Activated T-helper 17 cell treated with anti-CD3 and anti-CD28 coated beads, Interleukin-2, amount 50 U/mL, for 72 hours (primary cell): ENCODE data around the gene KLF14. TPM values are rescaled to one million over a fixed set of nuclear protein-coding genes. Genes with fewer than 3 reads are reported as not detected.
"Not testable (repeated sequence)": the region's sequence is repeated elsewhere in the genome, so short reads cannot be mapped to it uniquely, and the experiment has no call there.

Experiments
- ATAC-seq: fragments of 150-1000 bp; cut with Tn5 transposase; replicated peaks from 2 replicates; pipeline ENCODE4 v1.10.0; 2021; ENCODE audit warnings: mild to moderate bottlenecking, moderate library complexity
- H3K27ac Mint-ChIP-seq: one replicate; pipeline ENCODE4 v1.8.0; 2022; ENCODE audit warnings: mixed read lengths
- H3K27me3 Mint-ChIP-seq: one replicate; pipeline ENCODE4 v1.8.0; 2022; ENCODE audit warnings: mixed read lengths
- H3K36me3 Mint-ChIP-seq: one replicate; pipeline ENCODE4 v1.8.0; 2022; ENCODE audit warnings: low read depth, mild to moderate bottlenecking, mixed read lengths
- H3K4me1 Mint-ChIP-seq: one replicate; pipeline ENCODE4 v1.8.0; 2022; ENCODE audit warnings: mixed read lengths
- H3K4me3 Mint-ChIP-seq: one replicate; pipeline ENCODE4 v1.8.0; 2022; ENCODE audit warnings: mild to moderate bottlenecking, mixed read lengths
- H3K9me3 Mint-ChIP-seq: one replicate; pipeline ENCODE4 v1.8.0; 2022; ENCODE audit warnings: mixed read lengths
- total RNA-seq, 2 donors: library from RNA; stranded (reverse); gene quantifications; one replicate each; pipeline ENCODE4 v1.2.3, GENCODE V29; 2022

KLF14 gene
- total RNA-seq: not detected

DNA sequence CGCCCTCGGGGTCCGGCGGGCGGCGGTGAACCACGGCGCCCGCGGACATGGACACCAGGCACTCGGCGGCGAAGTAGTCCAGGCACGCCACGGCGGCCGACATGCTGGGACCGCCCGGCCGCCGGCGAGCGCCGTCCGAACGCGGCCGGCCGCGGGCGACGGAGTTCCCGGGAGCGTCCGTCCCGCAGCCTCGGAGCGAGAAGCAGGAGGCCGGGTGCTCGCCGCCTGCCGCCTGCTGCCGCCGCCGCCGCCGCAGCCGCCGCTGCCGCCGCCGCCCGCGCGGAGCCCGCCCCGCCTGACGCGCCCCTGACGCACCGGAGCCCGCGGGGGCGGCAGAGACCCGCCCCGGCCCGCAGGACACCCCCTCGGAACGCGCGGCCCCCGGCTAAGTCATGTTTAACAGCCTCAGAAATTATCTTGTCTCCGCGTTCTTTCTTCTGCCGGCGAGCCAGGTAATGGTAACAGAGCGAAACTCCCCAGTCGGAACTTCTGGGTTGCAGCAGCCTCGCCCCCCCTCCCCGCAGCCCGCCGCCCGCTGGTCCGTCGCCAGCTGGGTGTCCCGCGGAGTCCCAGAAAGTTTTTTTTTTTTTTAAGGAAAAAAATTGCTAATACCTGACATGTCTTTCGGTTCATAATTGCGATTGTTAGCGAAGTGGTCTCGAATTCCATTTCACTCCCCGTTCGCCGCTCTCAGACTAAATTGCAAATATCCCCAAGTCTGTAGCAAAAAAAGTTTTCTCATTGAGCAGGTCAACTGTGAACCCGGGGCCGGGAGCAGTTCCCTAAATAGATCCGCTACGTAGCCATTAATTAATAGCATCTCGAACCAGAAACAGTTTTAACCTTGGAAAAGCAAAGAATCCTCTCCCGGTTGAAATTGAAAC is at the start of gene KLF14:
Gene KLF14, minus strand, starts transcription at position 277 of the 884 bp plus-strand sequence. Its CDS starts 174 bp downstream, at position 103.
- ATAC-seq: peak; percentile 45
- H3K27me3 Mint-ChIP-seq: peaks cover 62% of the 10 kb centered on the region
- H3K27ac Mint-ChIP-seq: no peak within 1 kb of the TSS
- no peaks in the 10 kb centered on the region for H3K9me3 Mint-ChIP-seq
- no peaks in the 10 kb centered on the region for H3K4me1 Mint-ChIP-seq
- H3K4me3 Mint-ChIP-seq: peak within 1 kb of the TSS; percentile 80
- H3K36me3 Mint-ChIP-seq: peaks cover 5% of the 10 kb centered on the region

DNA sequence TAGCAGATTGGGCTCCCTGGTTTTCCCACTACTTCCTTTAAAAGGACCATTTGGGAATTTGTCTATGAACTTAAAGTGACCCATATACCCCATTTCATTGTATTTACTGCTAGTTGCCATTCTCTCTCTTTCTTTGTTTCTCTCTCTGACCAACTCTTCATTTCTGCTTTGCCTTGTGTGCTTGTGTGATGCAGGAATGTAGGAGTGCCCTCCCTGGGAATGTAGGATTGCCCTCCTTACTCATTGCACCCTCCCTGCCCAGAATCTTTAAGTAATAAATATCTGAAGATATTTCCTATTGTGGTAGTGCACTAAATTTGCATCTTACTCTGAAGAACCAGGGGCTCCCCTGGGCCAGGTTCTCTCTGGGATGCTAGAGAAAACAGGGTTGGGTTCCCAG is 47.3 kb upstream of the KLF14 start:
- H3K9me3 Mint-ChIP-seq: no peaks in the 10 kb centered on the region
- no peaks in the 10 kb centered on the region for H3K4me1 Mint-ChIP-seq

DNA sequence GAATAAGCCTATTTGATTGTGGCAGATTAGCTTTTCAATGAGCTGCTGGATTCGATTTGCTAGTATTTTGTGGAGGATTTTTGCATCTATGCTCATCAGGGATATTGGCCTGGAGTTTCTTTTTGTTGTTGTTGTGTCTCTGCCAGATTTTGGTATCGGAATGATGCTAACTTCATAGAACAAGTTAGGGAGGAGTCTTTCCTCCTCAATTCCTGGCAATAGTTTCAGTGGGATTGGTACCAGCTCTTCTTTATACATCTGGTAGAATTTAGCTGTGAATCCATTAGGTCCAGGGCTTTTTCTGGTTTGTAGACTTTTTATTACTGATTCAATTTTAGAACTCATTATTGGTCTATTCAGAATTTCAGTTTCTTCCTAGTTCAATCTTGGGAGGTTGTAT is 43.4 kb upstream of the KLF14 start:
- H3K9me3 Mint-ChIP-seq: peaks cover 3% of the 10 kb centered on the region
- ATAC-seq: no peak
- no peak overlapping the region for H3K4me3 Mint-ChIP-seq
- no peaks in the 10 kb centered on the region for H3K4me1 Mint-ChIP-seq
- H3K36me3 Mint-ChIP-seq: no peaks in the 10 kb centered on the region
- H3K27ac Mint-ChIP-seq: no peak overlapping the region
- peaks cover 43% of the 10 kb centered on the region for H3K27me3 Mint-ChIP-seq

More for the DNA sequence above, 47.3 kb upstream of the KLF14 start:
- Mint-ChIP-seq H3K36me3 (no peaks in the 10 kb centered on the region), H3K4me3 (no peak overlapping the region), H3K27ac (no peak overlapping the region), H3K27me3 (peaks cover 51% of the 10 kb centered on the region)
- no peak for ATAC-seq

DNA sequence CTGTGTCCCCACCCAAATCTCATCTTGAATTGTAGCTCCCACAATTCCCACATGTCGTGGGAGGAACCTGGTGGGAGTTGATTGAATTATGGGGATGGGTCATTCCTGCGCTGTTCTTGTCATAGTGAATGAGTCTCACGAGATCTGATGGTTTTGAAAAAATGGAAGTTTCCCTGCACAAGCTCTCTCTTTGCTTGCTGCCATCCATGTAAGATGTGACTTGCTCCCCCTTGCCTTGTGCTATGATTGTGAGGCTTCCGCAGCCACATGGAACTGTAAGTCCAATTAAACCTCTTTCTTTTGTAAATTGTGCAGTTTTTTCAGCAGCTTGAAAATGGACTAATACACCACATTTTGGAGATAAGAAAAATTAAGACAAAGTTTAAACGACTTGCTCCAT is 38.4 kb upstream of the KLF14 start:
- not testable (repeated sequence) for H3K4me1 Mint-ChIP-seq, H3K4me3 Mint-ChIP-seq, ATAC-seq, H3K27ac Mint-ChIP-seq, H3K36me3 Mint-ChIP-seq
- Mint-ChIP-seq H3K27me3 (peaks cover 30% of the 10 kb centered on the region), H3K9me3 (peaks cover 23% of the 10 kb centered on the region)

DNA sequence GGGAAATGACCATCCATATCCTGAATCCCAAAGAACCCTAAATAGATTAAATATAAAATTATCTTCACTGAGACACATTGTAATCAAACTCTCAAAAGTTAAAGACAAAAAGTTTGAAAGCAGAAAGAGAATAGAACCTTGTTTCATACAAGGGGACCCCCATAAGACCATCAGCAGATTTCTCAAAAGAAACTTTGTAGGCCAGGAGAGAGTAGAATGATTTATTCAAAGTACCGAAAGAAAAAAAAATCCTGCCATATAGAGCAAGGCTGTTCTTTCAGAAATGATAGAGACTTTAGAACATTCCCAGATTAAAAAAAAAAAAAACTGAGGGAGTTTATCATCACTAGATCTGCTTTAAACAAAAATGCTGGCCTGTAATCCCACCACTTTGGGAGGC is 34.8 kb upstream of the KLF14 start:
- Mint-ChIP-seq H3K4me3 (no peak overlapping the region), H3K4me1 (no peaks in the 10 kb centered on the region), H3K27ac (no peak overlapping the region), H3K27me3 (peaks cover 38% of the 10 kb centered on the region), H3K9me3 (peaks cover 30% of the 10 kb centered on the region), H3K36me3 (no peaks in the 10 kb centered on the region)
- no peak for ATAC-seq

DNA sequence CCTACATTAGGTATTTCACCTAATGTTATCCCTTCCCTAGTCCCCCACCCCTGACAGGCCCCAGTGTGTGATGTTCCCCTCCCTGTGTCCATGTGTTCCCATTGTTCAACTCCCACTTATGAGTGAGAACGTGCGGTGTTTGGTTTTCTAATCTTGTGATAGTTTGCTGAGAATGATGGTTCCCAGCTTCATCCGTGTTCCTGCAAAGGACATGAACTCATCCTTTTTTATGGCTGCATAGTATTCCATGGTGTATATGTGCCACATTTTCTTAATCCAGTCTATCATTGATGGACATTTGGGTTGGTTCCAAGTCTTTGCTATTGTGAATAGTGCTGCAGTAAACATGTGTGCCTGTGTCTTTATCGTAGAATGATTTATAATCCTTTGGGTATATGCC is 30.6 kb upstream of the KLF14 start:
- H3K4me1 Mint-ChIP-seq, ATAC-seq, H3K27ac Mint-ChIP-seq, H3K36me3 Mint-ChIP-seq, H3K4me3 Mint-ChIP-seq: not testable (repeated sequence)
- peaks cover 13% of the 10 kb centered on the region for H3K9me3 Mint-ChIP-seq
- peaks cover 27% of the 10 kb centered on the region for H3K27me3 Mint-ChIP-seq

DNA sequence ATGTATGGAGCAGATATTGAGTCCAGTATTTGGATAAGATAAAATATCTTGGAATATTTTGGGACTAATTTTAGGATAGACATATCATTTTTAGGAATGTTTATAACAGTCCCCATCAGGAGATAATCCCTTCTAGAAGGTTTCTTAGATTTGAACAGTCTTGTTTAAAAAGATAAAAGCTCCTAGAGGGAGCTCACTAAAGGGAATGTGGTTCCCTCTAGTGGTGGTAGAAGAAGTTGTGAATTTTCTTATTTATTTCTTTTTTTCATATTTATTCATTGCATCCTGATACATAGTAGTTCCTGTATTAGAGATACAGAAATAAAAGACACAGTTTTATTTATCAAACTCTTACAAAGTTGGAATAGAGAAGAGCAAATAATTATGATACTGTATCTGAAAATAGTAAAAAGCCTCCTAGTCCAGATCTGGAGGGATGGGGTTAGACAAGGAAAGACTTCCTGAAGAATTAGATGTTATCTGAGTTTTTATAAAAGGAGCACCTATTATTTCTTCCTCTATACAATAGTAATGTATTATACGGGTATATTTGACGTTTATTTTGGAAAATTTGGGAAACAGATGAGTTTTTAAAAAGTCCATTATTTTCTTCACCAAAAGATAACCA is 24.5 kb upstream of the KLF14 start:
- Mint-ChIP-seq H3K4me1 (no peaks in the 10 kb centered on the region), H3K36me3 (no peaks in the 10 kb centered on the region), H3K27me3 (peaks cover 7% of the 10 kb centered on the region), H3K4me3 (no peak overlapping the region), H3K27ac (no peak overlapping the region), H3K9me3 (no peaks in the 10 kb centered on the region)
- no peak for ATAC-seq

DNA sequence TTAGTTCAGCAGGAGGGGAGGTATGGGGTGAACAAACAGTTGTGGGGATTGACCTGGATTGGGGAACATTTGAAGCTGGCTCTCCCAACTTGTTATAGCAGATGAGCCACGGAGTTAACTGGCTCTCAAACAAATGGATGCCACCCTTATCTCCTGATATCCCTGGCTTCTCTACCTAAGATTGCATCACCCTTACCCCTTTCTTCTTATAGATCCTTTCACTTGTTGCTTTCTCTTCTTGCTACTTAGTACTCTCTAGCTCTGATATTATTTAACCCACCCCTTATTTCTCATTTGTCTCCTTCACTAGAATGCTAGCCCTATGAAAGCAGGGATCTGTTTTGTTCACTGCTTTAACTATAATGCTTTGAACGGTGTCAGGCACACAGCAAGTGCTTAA is 22.3 kb upstream of the KLF14 start:
- peaks cover 15% of the 10 kb centered on the region for H3K27me3 Mint-ChIP-seq
- no peak overlapping the region for H3K27ac Mint-ChIP-seq
- no peaks in the 10 kb centered on the region for H3K9me3 Mint-ChIP-seq
- no peak overlapping the region for H3K4me3 Mint-ChIP-seq
- no peaks in the 10 kb centered on the region for H3K4me1 Mint-ChIP-seq
- no peaks in the 10 kb centered on the region for H3K36me3 Mint-ChIP-seq
- no peak for ATAC-seq

DNA sequence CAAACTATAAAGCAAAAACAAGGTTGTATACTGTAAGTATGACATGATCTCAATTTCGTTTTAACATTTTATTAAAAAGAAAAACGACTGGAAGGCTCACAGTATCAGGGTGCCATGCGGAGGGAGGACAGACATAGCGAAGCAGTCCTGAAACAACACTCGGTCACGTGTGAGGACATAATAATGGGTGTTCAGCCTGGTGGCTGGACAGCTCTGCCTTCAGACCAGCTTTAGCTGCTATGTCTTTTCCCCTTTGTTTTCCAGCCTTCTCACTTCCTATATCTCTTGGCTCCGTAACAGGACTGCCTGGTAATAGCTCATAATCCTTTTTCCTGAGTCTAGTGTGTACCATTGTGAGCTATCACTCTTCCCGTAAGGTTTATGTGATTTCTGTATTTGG is 18.4 kb upstream of the KLF14 start:
- Mint-ChIP-seq H3K9me3 (no peaks in the 10 kb centered on the region), H3K27ac (no peak overlapping the region), H3K4me1 (no peaks in the 10 kb centered on the region), H3K4me3 (no peak overlapping the region), H3K36me3 (no peaks in the 10 kb centered on the region), H3K27me3 (peaks cover 20% of the 10 kb centered on the region)
- ATAC-seq: no peak

DNA sequence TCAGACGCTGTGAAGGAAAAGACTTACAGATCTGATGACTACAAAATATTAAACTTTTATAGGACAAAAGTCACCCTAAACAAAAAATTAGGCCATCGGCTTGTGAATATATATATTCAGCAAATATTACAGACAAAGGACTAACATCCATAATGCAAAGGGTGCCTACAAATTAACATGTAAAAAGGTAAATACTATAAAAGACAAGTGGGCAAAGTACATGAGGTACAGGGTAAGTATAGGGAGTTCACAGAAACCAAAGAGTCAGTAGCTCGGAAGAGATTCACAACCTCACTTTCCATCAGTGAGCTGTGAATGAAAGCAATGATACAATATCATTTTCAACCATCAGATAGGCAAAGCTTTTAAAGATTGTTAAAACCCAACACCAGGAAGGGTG is 16.7 kb upstream of the KLF14 start:
- ATAC-seq: no peak
- H3K36me3 Mint-ChIP-seq: no peaks in the 10 kb centered on the region
- no peak overlapping the region for H3K27ac Mint-ChIP-seq
- no peaks in the 10 kb centered on the region for H3K9me3 Mint-ChIP-seq
- no peaks in the 10 kb centered on the region for H3K4me1 Mint-ChIP-seq
- no peak overlapping the region for H3K4me3 Mint-ChIP-seq
- peaks cover 21% of the 10 kb centered on the region for H3K27me3 Mint-ChIP-seq

DNA sequence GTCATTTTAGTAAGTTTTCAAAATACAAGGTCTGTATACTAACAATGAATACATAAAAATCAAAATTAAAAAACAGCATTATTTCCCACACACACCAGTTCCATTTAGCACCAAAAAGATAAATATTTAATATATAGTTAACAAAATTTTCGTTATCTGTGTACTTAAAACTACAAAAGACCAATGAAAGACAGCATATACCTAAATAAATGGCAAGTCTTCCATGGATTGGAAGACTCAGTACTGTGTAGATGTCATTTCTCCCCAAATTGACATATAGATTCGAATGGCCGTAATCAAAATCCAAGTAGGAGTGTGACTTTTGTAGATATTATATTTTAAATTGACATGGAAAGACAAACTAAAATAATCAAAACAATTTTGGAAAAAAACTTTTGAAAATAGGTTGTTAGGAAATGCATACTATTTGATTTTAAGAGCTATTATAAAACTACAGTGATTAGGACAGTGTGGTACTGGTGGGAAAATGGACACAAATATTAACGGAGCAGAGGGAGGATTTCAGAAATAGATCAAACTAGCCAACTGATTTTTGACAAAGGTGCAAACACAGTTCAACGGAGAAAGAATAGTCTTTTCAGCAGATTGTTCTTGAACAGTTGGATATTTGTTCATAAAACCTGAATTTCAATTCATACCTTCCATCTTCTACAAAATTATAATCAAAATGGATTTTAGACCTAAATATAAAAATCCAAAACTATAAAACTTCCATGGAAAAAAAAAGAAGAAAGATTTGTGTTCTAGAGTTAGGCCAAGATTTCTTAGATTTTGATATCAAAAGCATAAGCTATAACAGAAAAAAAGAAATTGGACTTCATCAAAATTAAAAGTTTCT is 14.8 kb upstream of the KLF14 start:
- Mint-ChIP-seq H3K4me3 (no peak overlapping the region), H3K27ac (no peak overlapping the region), H3K36me3 (no peaks in the 10 kb centered on the region), H3K27me3 (peaks cover 26% of the 10 kb centered on the region), H3K9me3 (no peaks in the 10 kb centered on the region), H3K4me1 (no peaks in the 10 kb centered on the region)
- ATAC-seq: no peak

DNA sequence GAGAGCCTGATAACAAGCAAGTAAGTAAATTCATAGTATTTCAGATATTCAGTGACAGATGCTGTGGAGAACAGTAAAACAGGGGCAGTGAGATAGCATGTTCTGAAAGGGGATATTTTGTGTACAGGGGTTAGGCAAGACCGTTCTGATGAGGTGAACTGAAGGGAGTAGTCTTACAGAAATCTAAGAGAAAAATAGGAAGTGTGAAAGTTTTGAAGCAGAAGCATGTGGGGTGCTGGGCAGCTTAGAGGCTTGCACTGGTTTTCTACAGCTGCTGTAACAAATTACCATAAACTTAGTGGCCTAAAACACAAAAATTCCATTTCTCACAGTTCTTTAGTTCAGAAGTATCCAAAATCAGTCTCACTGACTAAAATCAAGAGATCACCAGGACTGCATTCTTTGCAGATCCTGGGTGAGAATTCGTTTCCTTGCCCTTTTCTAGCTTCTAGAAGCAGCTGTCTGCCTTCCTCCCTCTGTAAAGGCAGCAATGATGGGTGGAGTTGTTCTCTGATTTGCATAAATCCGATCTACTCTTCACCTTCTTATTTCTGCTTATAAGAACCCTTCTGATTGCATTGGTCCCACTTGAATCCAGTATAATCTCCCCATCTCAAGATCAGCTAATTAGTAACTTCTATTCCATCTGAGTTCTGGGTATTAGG is 7.5 kb upstream of the KLF14 start:
- H3K4me3 Mint-ChIP-seq: no peak overlapping the region
- ATAC-seq: no peak
- H3K27ac Mint-ChIP-seq: no peak overlapping the region
- no peaks in the 10 kb centered on the region for H3K9me3 Mint-ChIP-seq
- no peaks in the 10 kb centered on the region for H3K36me3 Mint-ChIP-seq
- H3K27me3 Mint-ChIP-seq: peaks cover 20% of the 10 kb centered on the region
- no peaks in the 10 kb centered on the region for H3K4me1 Mint-ChIP-seq

DNA sequence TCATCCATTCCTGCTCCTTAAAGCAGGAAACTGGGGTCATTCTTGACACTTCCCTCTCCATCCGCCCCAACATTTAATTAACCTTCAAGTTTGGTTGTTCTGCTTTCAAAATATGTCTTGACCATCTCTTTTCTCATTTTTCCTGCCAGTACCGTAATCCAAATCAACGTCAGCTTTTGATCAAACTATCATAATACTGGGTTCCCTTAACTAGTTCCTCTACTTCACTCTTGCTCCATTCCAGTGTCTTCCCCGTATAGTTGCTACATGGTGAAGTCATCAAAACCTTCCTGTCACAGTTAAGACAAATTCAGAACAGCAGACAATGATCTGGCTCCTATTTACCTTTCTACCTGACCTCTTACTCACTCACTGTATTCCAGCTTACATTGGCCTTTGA is 6.6 kb upstream of the KLF14 start:
- Mint-ChIP-seq H3K27me3 (peaks cover 27% of the 10 kb centered on the region), H3K36me3 (no peaks in the 10 kb centered on the region), H3K4me1 (no peaks in the 10 kb centered on the region), H3K27ac (no peak overlapping the region), H3K9me3 (no peaks in the 10 kb centered on the region), H3K4me3 (no peak overlapping the region)
- ATAC-seq: no peak

DNA sequence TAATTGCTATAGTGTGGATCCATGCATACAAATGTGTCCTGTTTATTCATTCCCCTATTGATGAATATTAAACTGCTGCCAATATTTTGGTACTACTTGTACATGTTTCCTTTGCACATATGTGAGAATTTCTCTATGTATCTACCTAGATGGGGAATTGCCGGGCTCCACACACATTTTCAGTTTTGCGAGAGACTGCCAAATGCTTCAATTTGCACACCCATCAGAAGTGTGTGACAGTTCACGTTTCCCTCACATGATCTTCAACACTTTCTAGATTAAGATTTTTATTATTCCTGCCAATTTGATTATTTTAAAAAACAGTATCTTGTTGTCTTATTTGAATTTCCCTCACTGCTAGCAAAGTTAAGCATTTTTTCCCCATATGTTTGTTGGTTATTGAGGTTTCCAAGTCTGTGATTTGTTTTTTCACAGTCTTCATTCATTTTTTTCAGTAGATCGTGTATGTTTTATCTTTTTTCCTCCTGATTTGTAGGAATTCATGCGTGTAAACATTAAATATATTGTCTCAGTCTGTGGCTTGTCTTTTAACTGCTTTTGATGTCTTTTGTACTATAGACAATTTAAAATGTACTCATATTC is 2.4 kb upstream of the KLF14 start:
- ATAC-seq: no peak
- no peak overlapping the region for H3K4me3 Mint-ChIP-seq
- peaks cover 39% of the 10 kb centered on the region for H3K27me3 Mint-ChIP-seq
- no peaks in the 10 kb centered on the region for H3K9me3 Mint-ChIP-seq
- no peaks in the 10 kb centered on the region for H3K4me1 Mint-ChIP-seq
- H3K36me3 Mint-ChIP-seq: peaks cover 5% of the 10 kb centered on the region
- no peak overlapping the region for H3K27ac Mint-ChIP-seq
